GM18870 (cell line): ENCODE measurements around the gene JUP.
"Not testable (repeated sequence)": the region's sequence is repeated elsewhere in the genome, so short reads cannot be mapped to it uniquely, and the experiment has no call there.

Experiments used
- ATAC-seq: cut with Tn5 transposase; IDR thresholded peaks from one replicate; pipeline ENCODE4 v1.9.1; 2021; ENCODE audit warnings: moderate library complexity; ENCODE audit not compliant: unreplicated experiment

The JUP gene

GRCh38 chr17:41786227-41787020, at the start of gene JUP:
JUP (minus strand) TSS chr17:41786711; CDS start chr17:41771854, 14,857 bp downstream.
- no peak for ATAC-seq

GRCh38 chr17:41835800-41836549, 49.5 kb upstream of the JUP start, which contains the start of gene NT5C3B:
NT5C3B (minus strand) TSS chr17:41836232; CDS start chr17:41836193, 39 bp downstream.
- ATAC-seq = no peak

- no peak for ATAC-seq
Observed at GRCh38 chr17:41835214-41835799, 48.8 kb upstream of the JUP start.

GRCh38 chr17:41829961-41830360, 43.5 kb upstream of the JUP start:
- not testable (repeated sequence) for ATAC-seq

GRCh38 chr17:41825175-41825845, 38.8 kb upstream of the JUP start:
- no peak for ATAC-seq

GRCh38 chr17:41824086-41824485, 37.6 kb upstream of the JUP start:
- ATAC-seq = no peak

GRCh38 chr17:41823580-41823979, 37.1 kb upstream of the JUP start:
- no peak for ATAC-seq

GRCh38 chr17:41823141-41823524, 36.6 kb upstream of the JUP start:
- no peak for ATAC-seq

- no peak for ATAC-seq
Observed at GRCh38 chr17:41822216-41823140, 36.0 kb upstream of the JUP start.

GRCh38 chr17:41821776-41822175, 35.3 kb upstream of the JUP start:
- no peak for ATAC-seq

GRCh38 chr17:41818024-41818423, 31.5 kb upstream of the JUP start:
- ATAC-seq = no peak

- ATAC-seq = no peak
Observed at GRCh38 chr17:41816637-41817320, 30.3 kb upstream of the JUP start.

- ATAC-seq = no peak
Observed at GRCh38 chr17:41814195-41814594, 27.7 kb upstream of the JUP start.

- ATAC-seq = no peak
Observed at GRCh38 chr17:41813699-41814124, 27.2 kb upstream of the JUP start.

- no peak for ATAC-seq
Observed at GRCh38 chr17:41813152-41813680, 26.7 kb upstream of the JUP start.

- ATAC-seq = no peak
Observed at GRCh38 chr17:41812381-41813151, 26.1 kb upstream of the JUP start, which contains the start of gene FKBP10. FKBP10 (plus strand) TSS chr17:41813004; CDS start chr17:41813035, 31 bp downstream.

- no peak for ATAC-seq
Observed at GRCh38 chr17:41811549-41812380, 25.3 kb upstream of the JUP start, which contains the start of gene P3H4. P3H4 (minus strand) TSS chr17:41811949; CDS start chr17:41811915, 34 bp downstream.
